Activated naive CD4-positive, alpha-beta T cell treated with anti-CD3 and anti-CD28 coated beads, Interleukin-2, amount 10 ng/mL, durations not matched to agents 7 days and 5 days (primary cell): ENCODE results near the gene SUSD1.

Experiments used
- CTCF ChIA-PET: fragments of 350-600 bp; sonication (Branson Sonifier 250); formaldehyde crosslinking; loops from one replicate; lab custom pipeline; 2021; ENCODE audit warnings: antibody characterized with exemption; lab: Charles Lee
- DNase-seq: peaks from one replicate; pipeline ENCODE4 v3.0.0-alpha.2; 2020
- H3K27ac Mint-ChIP-seq: one replicate; pipeline ENCODE4 v1.8.0; 2021; ENCODE audit warnings: mild to moderate bottlenecking, moderate library complexity, mixed read lengths
- H3K27me3 Mint-ChIP-seq: one replicate; pipeline ENCODE4 v1.8.0; 2021; ENCODE audit warnings: mild to moderate bottlenecking, mixed read lengths
- H3K36me3 Mint-ChIP-seq: one replicate; pipeline ENCODE4 v1.8.0; 2021; ENCODE audit warnings: mixed read lengths
- H3K4me1 Mint-ChIP-seq: one replicate; pipeline ENCODE4 v1.8.0; 2021; ENCODE audit warnings: mixed read lengths
- H3K4me3 Mint-ChIP-seq: one replicate; pipeline ENCODE4 v1.8.0; 2021; ENCODE audit warnings: mild to moderate bottlenecking, moderate library complexity, mixed read lengths
- H3K9me3 Mint-ChIP-seq: one replicate; pipeline ENCODE4 v1.8.0; 2021; ENCODE audit warnings: mixed read lengths

SUSD1 gene

GRCh38 chr9:112112519-112112918, 62.6 kb downstream of the SUSD1 start:
- H3K4me1 Mint-ChIP-seq, result no peaks in the 10 kb centered on the region
- no peak overlapping the region for H3K4me3 Mint-ChIP-seq
- CTCF ChIA-PET, result interaction anchor here (0.6 to 4.5 kb wide), 12 partner anchors 10 to 708 kb away, joined by 3 to 33 read pairs (median 5); partner anchors contain the start of gene HSDL2
- H3K9me3 Mint-ChIP-seq, result no peaks in the 10 kb centered on the region
- DNase-seq, result no peak
- H3K36me3 Mint-ChIP-seq, result peaks cover 9% of the 10 kb centered on the region
- no peak overlapping the region for H3K27ac Mint-ChIP-seq
- H3K27me3 Mint-ChIP-seq, result no peaks in the 10 kb centered on the region

- Mint-ChIP-seq H3K27ac (no peak overlapping the region), H3K27me3 (no peaks in the 10 kb centered on the region), H3K9me3 (no peaks in the 10 kb centered on the region), H3K4me3 (no peak overlapping the region), H3K4me1 (no peaks in the 10 kb centered on the region), H3K36me3 (peaks cover 8% of the 10 kb centered on the region)
- DNase-seq, result no peak
- CTCF ChIA-PET, result interaction anchor here (1.0 to 1.2 kb wide), 2 partner anchors 248 to 381 kb away, joined by 3 read pairs; no protein-coding TSS in a partner anchor
These were observed 63.6 kb downstream of the SUSD1 start for GRCh38 chr9:112111461-112111860.

GRCh38 chr9:112110777-112111113, 64.4 kb downstream of the SUSD1 start:
- H3K4me1 Mint-ChIP-seq, result no peaks in the 10 kb centered on the region
- H3K27ac Mint-ChIP-seq, result no peak overlapping the region
- H3K9me3 Mint-ChIP-seq, result no peaks in the 10 kb centered on the region
- peaks cover 7% of the 10 kb centered on the region for H3K36me3 Mint-ChIP-seq
- no peaks in the 10 kb centered on the region for H3K27me3 Mint-ChIP-seq
- no peak overlapping the region for H3K4me3 Mint-ChIP-seq
- CTCF ChIA-PET, result interaction anchor here (0.7 to 1.2 kb wide), 3 partner anchors 20 to 380 kb away, joined by 3 read pairs; no protein-coding TSS in a partner anchor
- DNase-seq, result no peak

GRCh38 chr9:112110094-112110776, 64.9 kb downstream of the SUSD1 start:
- CTCF ChIA-PET, result interaction anchor here (0.7 to 1.0 kb wide), 2 partner anchors 20 to 249 kb away, joined by 3 read pairs; no protein-coding TSS in a partner anchor
- H3K27ac Mint-ChIP-seq, result no peak overlapping the region
- no peaks in the 10 kb centered on the region for H3K4me1 Mint-ChIP-seq
- no peak overlapping the region for H3K4me3 Mint-ChIP-seq
- H3K36me3 Mint-ChIP-seq, result peaks cover 7% of the 10 kb centered on the region
- H3K27me3 Mint-ChIP-seq, result no peaks in the 10 kb centered on the region
- no peaks in the 10 kb centered on the region for H3K9me3 Mint-ChIP-seq
- DNase-seq, result no peak

- H3K4me3 Mint-ChIP-seq, result no peak overlapping the region
- H3K9me3 Mint-ChIP-seq, result no peaks in the 10 kb centered on the region
- no peak for DNase-seq
- no peaks in the 10 kb centered on the region for H3K27me3 Mint-ChIP-seq
- no peak overlapping the region for H3K27ac Mint-ChIP-seq
- peaks cover 2% of the 10 kb centered on the region for H3K4me1 Mint-ChIP-seq
- CTCF ChIA-PET, result no interaction called here
- H3K36me3 Mint-ChIP-seq, result peaks cover 7% of the 10 kb centered on the region
These were observed 70.2 kb downstream of the SUSD1 start for GRCh38 chr9:112104901-112105300.

GRCh38 chr9:112104401-112104800, 70.7 kb downstream of the SUSD1 start:
- Mint-ChIP-seq H3K27me3 (no peaks in the 10 kb centered on the region), H3K36me3 (peaks cover 7% of the 10 kb centered on the region), H3K9me3 (no peaks in the 10 kb centered on the region), H3K4me1 (peaks cover 2% of the 10 kb centered on the region), H3K4me3 (no peak overlapping the region), H3K27ac (no peak overlapping the region)
- DNase-seq, result no peak
- CTCF ChIA-PET, result no interaction called here

GRCh38 chr9:112103405-112103804, 71.7 kb downstream of the SUSD1 start:
- CTCF ChIA-PET, result interaction anchor here (1.0 to 2.4 kb wide), 4 partner anchors 10 to 717 kb away, joined by 3 to 9 read pairs (median 3); no protein-coding TSS in a partner anchor
- no peaks in the 10 kb centered on the region for H3K27me3 Mint-ChIP-seq
- peaks cover 5% of the 10 kb centered on the region for H3K36me3 Mint-ChIP-seq
- DNase-seq, result no peak
- no peak overlapping the region for H3K27ac Mint-ChIP-seq
- peaks cover 2% of the 10 kb centered on the region for H3K4me1 Mint-ChIP-seq
- no peaks in the 10 kb centered on the region for H3K9me3 Mint-ChIP-seq
- no peak overlapping the region for H3K4me3 Mint-ChIP-seq

GRCh38 chr9:112097712-112098688, 77.1 kb downstream of the SUSD1 start:
- Mint-ChIP-seq H3K4me1 (peaks cover 28% of the 10 kb centered on the region), H3K36me3 (peaks cover 9% of the 10 kb centered on the region), H3K9me3 (no peaks in the 10 kb centered on the region), H3K27me3 (no peaks in the 10 kb centered on the region), H3K27ac (no peak overlapping the region), H3K4me3 (no peak overlapping the region)
- CTCF ChIA-PET, result interaction anchor here (0.9 to 8.3 kb wide), 15 partner anchors 9 to 502 kb away, joined by 3 to 96 read pairs (median 4); partner anchors contain the start of gene PTBP3
- DNase-seq, result peak; percentile 78

GRCh38 chr9:112094948-112095681, 80.0 kb downstream of the SUSD1 start:
- H3K4me1 Mint-ChIP-seq, result peaks cover 28% of the 10 kb centered on the region
- no peaks in the 10 kb centered on the region for H3K27me3 Mint-ChIP-seq
- CTCF ChIA-PET, result interaction anchor here (0.6 to 8.3 kb wide), 5 partner anchors 11 to 269 kb away, joined by 3 to 96 read pairs (median 5); partner anchors contain the start of gene PTBP3
- no peaks in the 10 kb centered on the region for H3K9me3 Mint-ChIP-seq
- no peak overlapping the region for H3K4me3 Mint-ChIP-seq
- no peak for DNase-seq
- H3K36me3 Mint-ChIP-seq, result peaks cover 6% of the 10 kb centered on the region
- no peak overlapping the region for H3K27ac Mint-ChIP-seq

GRCh38 chr9:112094241-112094640, 80.9 kb downstream of the SUSD1 start:
- no peaks in the 10 kb centered on the region for H3K9me3 Mint-ChIP-seq
- H3K4me1 Mint-ChIP-seq, result peaks cover 28% of the 10 kb centered on the region
- peaks cover 6% of the 10 kb centered on the region for H3K36me3 Mint-ChIP-seq
- H3K27ac Mint-ChIP-seq, result no peak overlapping the region
- no peak for DNase-seq
- H3K27me3 Mint-ChIP-seq, result no peaks in the 10 kb centered on the region
- CTCF ChIA-PET, result interaction anchor here (1.6 to 8.3 kb wide), 5 partner anchors 9 to 265 kb away, joined by 5 to 96 read pairs (median 7); partner anchors contain the start of gene PTBP3
- H3K4me3 Mint-ChIP-seq, result no peak overlapping the region

- Mint-ChIP-seq H3K36me3 (peaks cover 6% of the 10 kb centered on the region), H3K9me3 (no peaks in the 10 kb centered on the region), H3K27me3 (no peaks in the 10 kb centered on the region), H3K4me1 (peaks cover 28% of the 10 kb centered on the region), H3K27ac (no peak overlapping the region), H3K4me3 (no peak overlapping the region)
- CTCF ChIA-PET, result interaction anchor here (0.8 to 8.3 kb wide), 5 partner anchors 9 to 273 kb away, joined by 3 to 96 read pairs (median 5); partner anchors contain the start of gene PTBP3
- DNase-seq, result no peak
These were observed 81.3 kb downstream of the SUSD1 start for GRCh38 chr9:112093870-112094216.

GRCh38 chr9:112093147-112093869, 81.8 kb downstream of the SUSD1 start:
- H3K27ac Mint-ChIP-seq, result no peak overlapping the region
- H3K27me3 Mint-ChIP-seq, result no peaks in the 10 kb centered on the region
- peaks cover 28% of the 10 kb centered on the region for H3K4me1 Mint-ChIP-seq
- no peak overlapping the region for H3K4me3 Mint-ChIP-seq
- peaks cover 6% of the 10 kb centered on the region for H3K36me3 Mint-ChIP-seq
- no peaks in the 10 kb centered on the region for H3K9me3 Mint-ChIP-seq
- no peak for DNase-seq
- CTCF ChIA-PET, result interaction anchor here (0.8 to 8.3 kb wide), 5 partner anchors 8 to 274 kb away, joined by 3 to 96 read pairs (median 5); partner anchors contain the start of gene PTBP3

- Mint-ChIP-seq H3K4me3 (no peak overlapping the region), H3K36me3 (peaks cover 3% of the 10 kb centered on the region), H3K27ac (no peak overlapping the region), H3K27me3 (no peaks in the 10 kb centered on the region), H3K9me3 (no peaks in the 10 kb centered on the region), H3K4me1 (peaks cover 23% of the 10 kb centered on the region)
- no peak for DNase-seq
- CTCF ChIA-PET, result interaction anchor here (1.0 to 1.3 kb wide), 4 partner anchors 17 to 271 kb away, joined by 3 to 8 read pairs (median 5); no protein-coding TSS in a partner anchor
These were observed 83.3 kb downstream of the SUSD1 start for GRCh38 chr9:112091810-112092209.
